ENCODE measurements around the gene PRR32.
"Not testable (repeated sequence)": the region's sequence is repeated elsewhere in the genome, so short reads cannot be mapped to it uniquely, and the experiment has no call there.

Gene PRR32

GRCh38 chrX:126819429-126819828 lies at the start of gene PRR32:
Gene PRR32 (plus strand): TSS chrX:126819729. CDS start chrX:126819844, 115 bp downstream.
- DNase-seq: no peak

DNA sequence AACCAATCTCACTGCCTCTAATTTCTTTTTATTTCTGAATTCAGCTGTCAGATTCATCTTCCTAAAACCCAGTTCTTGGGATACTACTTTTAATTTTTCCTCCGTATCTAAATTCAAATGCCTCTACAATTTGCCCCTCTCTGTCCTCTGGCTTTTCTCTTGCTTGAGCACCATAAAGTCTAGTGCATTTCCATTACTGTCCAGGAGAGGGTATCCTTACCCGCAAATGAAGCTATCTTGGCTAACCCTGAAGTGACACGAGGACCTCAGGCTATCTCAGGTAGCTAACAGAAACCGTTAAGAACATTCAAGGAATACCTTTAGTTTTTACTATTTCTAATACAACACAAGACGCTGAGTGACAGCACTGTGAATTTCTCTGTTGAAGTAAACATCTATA lies 49.4 kb upstream of the PRR32 start:
- DNase-seq: no peak

- DNase-seq: no peak
These were observed 34.0 kb upstream of the PRR32 start for GRCh38 chrX:126785539-126785938.

- DNase-seq: no peak
These were observed 20.5 kb upstream of the PRR32 start for GRCh38 chrX:126799059-126799458.

- DNase-seq: not testable (repeated sequence)
These were observed 12.7 kb upstream of the PRR32 start for GRCh38 chrX:126806784-126807183.

DNA sequence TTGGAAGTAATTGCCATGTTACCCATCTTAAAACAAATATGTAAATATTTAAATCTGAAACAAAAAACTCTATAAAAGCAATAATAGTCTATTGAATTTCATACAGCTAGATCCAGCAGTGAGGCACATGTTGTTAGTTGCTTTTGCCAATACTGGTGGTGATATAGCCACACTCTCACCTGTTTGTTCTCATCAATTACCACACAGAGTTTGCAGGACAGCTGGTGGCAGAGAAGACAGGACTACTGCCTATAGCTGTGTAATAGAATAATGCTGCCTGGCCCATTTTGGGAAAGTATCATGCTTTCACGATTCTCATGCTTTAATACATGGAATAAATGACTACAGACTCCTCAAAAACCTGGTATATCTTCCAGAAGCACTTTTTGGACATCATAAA lies 3.7 kb upstream of the PRR32 start:
- no peak for DNase-seq

DNA sequence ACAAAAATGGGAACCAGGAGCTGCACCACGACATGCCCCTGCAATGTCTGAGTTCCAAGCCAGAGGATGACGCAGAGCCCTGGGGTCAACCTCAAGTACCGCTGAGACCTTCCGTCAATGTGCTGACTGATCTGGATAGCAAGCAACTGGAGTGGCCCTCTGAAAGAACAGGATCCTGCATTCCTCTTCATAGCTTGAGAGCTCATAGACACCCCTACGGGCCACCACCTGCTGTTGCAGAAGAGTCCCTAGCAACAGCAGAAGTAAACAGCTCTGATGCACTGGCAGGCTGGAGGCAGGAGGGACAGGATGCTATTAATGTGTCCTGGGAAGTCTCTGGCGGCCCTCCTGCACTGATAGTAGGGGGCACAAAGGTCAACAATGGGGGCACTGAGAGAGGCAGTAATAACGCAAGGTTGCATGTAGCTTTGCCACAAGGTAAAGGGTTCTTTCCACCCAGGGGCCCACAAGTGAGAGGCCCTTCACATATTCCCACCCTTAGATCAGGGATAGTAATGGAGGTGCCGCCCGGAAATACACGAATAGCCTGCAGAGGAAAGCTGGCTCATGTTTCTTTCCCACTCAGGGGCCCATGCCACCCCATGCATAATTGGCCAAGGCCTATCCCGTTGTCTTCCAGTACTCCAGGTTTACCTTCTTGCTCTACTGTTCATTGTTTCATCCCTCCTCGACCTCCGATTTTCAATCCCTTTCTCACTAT lies 1.3 kb downstream of the PRR32 start:
- DNase-seq: no peak

DNA sequence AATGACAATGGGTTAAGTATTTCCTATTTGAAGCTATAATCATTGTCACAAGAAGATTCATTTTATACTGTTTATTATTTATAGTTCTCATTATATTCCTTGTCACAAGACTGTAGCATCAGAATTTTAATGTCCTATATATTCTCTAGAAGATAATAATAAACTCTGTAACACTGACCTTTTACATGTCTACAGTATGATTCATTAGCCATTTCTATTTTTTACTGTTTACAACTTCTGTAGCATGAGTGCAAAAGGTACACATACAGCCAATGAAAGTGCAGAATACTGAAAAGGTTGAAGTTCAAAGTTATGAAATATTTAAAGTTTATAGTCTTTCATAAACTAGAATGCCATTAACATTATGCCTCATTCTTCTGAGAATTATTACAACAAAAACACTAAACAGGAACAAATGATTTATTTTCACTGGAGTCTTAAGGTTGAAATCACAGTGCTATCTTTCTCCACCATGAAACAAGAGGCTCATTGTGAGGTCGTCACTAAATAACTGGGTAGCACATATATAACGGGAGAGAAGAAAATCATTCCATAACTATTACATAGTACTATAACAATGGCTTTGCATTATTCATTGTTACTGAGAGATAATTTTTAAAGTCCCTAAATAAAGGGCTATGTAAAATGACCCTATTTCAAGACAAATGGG lies 4.9 kb downstream of the PRR32 start:
- DNase-seq: no peak

DNA sequence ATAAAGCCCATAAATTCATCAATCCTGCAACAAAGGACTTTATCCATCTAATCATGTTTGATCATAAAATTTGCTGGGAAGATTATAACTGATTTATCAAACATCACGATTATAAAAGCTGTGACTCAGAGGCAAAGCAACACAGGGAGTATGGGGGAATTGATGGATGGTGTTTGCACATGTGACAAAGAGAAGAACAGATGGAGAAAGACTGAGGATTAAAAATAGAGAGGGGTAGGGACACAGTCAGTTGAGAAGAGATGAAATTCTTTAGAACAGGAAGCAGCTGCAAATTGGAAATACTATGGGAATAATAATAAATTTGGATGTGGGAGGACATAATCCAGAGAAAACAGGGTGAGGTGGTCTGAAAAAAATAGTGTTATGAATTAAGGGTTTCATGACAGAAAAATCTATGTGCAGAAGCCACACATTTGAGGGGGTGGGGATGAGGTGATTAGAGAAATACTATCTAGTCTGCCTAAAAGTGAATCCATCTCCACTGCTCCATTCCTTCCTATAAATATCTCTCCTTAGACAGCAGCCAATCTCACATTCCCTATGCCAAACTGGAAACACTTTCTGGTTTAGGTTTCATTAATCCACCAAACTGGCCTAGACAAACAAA lies 6.2 kb downstream of the PRR32 start:
- DNase-seq: no peak

GRCh38 chrX:126836186-126836585 lies 16.7 kb downstream of the PRR32 start:
- DNase-seq: no peak

DNA sequence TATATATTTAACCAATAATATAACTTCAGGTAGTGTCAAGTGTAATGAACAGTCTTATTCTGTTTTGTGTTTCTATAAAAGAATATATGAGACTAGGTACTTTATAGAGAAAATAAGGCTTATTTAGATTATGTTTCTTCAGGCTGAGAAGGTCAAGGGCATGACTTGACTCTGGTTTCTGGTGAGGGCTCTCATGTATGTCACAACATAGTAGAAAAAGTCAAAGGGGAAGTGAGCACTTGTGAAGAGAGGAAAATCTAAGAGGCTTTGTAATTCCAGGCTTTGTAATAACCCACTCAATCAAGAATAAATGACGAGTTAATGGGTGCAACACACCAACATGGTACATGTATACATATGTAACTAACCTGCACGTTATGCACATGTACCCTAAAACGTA lies 27.6 kb downstream of the PRR32 start:
- DNase-seq: no peak

DNA sequence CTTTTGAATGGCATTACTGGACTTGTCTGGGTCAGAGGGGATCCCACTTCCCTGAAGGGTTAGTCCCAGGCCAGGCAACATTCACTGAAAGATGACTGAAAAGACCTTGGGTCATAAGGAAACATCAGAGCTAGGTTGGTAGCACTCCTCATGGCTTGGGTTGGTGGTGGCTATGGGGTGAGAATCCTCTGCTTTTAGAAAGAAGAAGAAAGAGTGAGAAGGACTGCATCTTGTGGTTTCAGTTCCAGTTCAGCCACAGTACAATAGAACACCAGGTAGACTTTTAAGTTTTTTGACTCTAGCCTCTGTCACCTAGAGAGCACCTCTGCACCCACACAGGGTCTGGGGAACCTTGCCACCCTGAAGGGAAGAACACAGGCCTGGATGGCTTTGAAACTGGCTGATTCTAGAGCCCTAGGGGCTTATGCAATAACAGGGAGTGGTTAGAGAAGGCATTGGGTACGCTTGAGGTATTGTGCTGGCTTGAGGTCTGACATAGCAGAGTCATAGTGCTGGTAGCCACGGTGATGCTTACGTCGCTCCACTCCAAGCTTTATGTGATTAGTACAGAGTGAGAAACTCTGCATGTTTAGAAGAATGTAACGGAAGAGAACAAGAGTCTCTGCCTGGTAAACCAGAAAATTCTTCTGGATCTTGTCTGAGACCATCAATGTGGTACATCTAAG lies 36.5 kb downstream of the PRR32 start:
- no peak for DNase-seq

Data from amniotic stem cell (primary cell).